CD14-positive monocyte (primary cell): ENCODE data around the gene STH. TPM values are rescaled to one million over a fixed set of nuclear protein-coding genes. Genes with fewer than 3 reads are reported as not detected.

Experiments used
- DNase-seq, 3 donors: peaks; one replicate each; pipeline ENCODE4 v3.0.0-alpha.2; 2011 to 2022
- H2AFZ ChIP-seq: 2 replicates; pipeline ENCODE4 v1.6.0; 2012; ENCODE audit warnings: mild to moderate bottlenecking, low read depth, low read length, inconsistent platforms; ENCODE audit not compliant: insufficient read depth, poor library complexity, severe bottlenecking
- H3K27ac ChIP-seq, 2 donors: 1 replicate in 1 of 2; 2 replicates in 1 of 2; pipeline ENCODE4 v1.5.1; 2012 to 2013; ENCODE audit warnings: low read length in 2 of 2, control low read depth in 1 of 2, inconsistent platforms in 1 of 2, low read depth in 1 of 2, mild to moderate bottlenecking in 1 of 2
- H3K27me3 ChIP-seq, 2 donors: one replicate each; pipeline versions ENCODE4 v1.6.0 to v1.6.1; 2011 to 2013; ENCODE audit warnings: low read length in 2 of 2; ENCODE audit not compliant: control insufficient read depth in 2 of 2, insufficient read depth in 2 of 2
- H3K36me3 ChIP-seq, 2 donors: replicated peaks in 1 of 2; 1 replicate in 1 of 2; 2 replicates in 1 of 2; pipeline versions ENCODE4 v1.5.1 to v1.6.1; 2012 to 2013; ENCODE audit warnings: low read length in 2 of 2, control low read depth in 1 of 2, inconsistent platforms in 1 of 2, mild to moderate bottlenecking in 1 of 2; ENCODE audit not compliant: insufficient read depth in 2 of 2, control insufficient read depth in 1 of 2
- H3K4me1 ChIP-seq, 2 donors: 1 replicate in 1 of 2; 2 replicates in 1 of 2; pipeline versions ENCODE4 v1.5.1 to v1.6.1; 2012 to 2013; ENCODE audit warnings: low read length in 2 of 2, control low read depth in 1 of 2, inconsistent platforms in 1 of 2, mild to moderate bottlenecking in 1 of 2, moderate library complexity in 1 of 2; ENCODE audit not compliant: insufficient read depth in 2 of 2, control insufficient read depth in 1 of 2
- H3K4me2 ChIP-seq: replicated peaks from 2 replicates; pipeline ENCODE3; 2012; ENCODE audit warnings: low read length, moderate library complexity, mild to moderate bottlenecking; ENCODE audit not compliant: poor library complexity, severe bottlenecking; ENCODE audit errors: extremely low read depth
- H3K4me3 ChIP-seq, 3 experiments: fragments of 200-600 bp in 1 of 3; sonication (generic) in 1 of 3; replicated peaks in 1 of 3; 1 replicate in 2 of 3; 2 replicates in 1 of 3; pipeline ENCODE4 v1.5.1; 2011 to 2013; ENCODE audit warnings: low read length in 3 of 3, mild to moderate bottlenecking in 3 of 3, control low read depth in 2 of 3, low read depth in 2 of 3, inconsistent platforms in 1 of 3, moderate library complexity in 1 of 3
- H3K79me2 ChIP-seq: 2 replicates; pipeline ENCODE4 v1.6.0; 2012; ENCODE audit warnings: mild to moderate bottlenecking, control low read depth, inconsistent platforms, low read length, moderate library complexity; ENCODE audit not compliant: insufficient read depth
- H3K9ac ChIP-seq: 2 replicates; pipeline ENCODE4 v1.6.0; 2017; ENCODE audit warnings: low read length, mild to moderate bottlenecking; ENCODE audit not compliant: insufficient read depth, poor library complexity, severe bottlenecking
- H3K9me3 ChIP-seq, 2 donors: replicated peaks in 1 of 2; 1 replicate in 1 of 2; 2 replicates in 1 of 2; pipeline versions ENCODE4 v1.5.1 to v1.6.1; 2012 to 2013; ENCODE audit warnings: low read length in 2 of 2, control low read depth in 1 of 2; ENCODE audit not compliant: control insufficient read depth in 1 of 2, insufficient read depth in 1 of 2
- H4K20me1 ChIP-seq: 2 replicates; pipeline ENCODE4 v1.6.0; 2012; ENCODE audit warnings: mild to moderate bottlenecking, low read length, control low read depth, moderate library complexity; ENCODE audit not compliant: insufficient read depth
- H3K27ac Mint-ChIP-seq, 7 donors: one replicate each; pipeline ENCODE4 v1.8.0; 2020; ENCODE audit warnings: mild to moderate bottlenecking in 7 of 7, mixed read lengths in 7 of 7, moderate library complexity in 6 of 7, inconsistent platforms in 2 of 7
- H3K27me3 Mint-ChIP-seq, 3 donors: one replicate each; pipeline ENCODE4 v1.8.0; 2021 to 2022; ENCODE audit warnings: low read depth in 3 of 3, mild to moderate bottlenecking in 3 of 3, mixed read lengths in 3 of 3, moderate library complexity in 3 of 3, inconsistent platforms in 1 of 3
- H3K36me3 Mint-ChIP-seq, 2 donors: one replicate each; pipeline ENCODE4 v1.8.0; 2020; ENCODE audit warnings: mixed read lengths in 2 of 2, inconsistent platforms in 1 of 2, mild to moderate bottlenecking in 1 of 2
- H3K4me1 Mint-ChIP-seq: one replicate; pipeline ENCODE4 v1.8.0; 2020; ENCODE audit warnings: mild to moderate bottlenecking, mixed read lengths
- H3K4me3 Mint-ChIP-seq, 2 donors: one replicate each; pipeline ENCODE4 v1.8.0; 2020; ENCODE audit warnings: mild to moderate bottlenecking in 2 of 2, mixed read lengths in 2 of 2, moderate library complexity in 1 of 2
- H3K9me3 Mint-ChIP-seq, 7 donors: one replicate each; pipeline ENCODE4 v1.8.0; 2020 to 2022; ENCODE audit warnings: mixed read lengths in 7 of 7, mild to moderate bottlenecking in 6 of 7, moderate library complexity in 6 of 7, inconsistent platforms in 2 of 7
- WGBS: methylation state at CpG from one replicate; pipeline ENCODE4 v1.1.5; 2013; ENCODE audit warnings: missing lambda C conversion rate; ENCODE audit not compliant: insufficient coverage; 5-methylcytosine and 5-hydroxymethylcytosine counted together
- intact Hi-C, 2 donors: fragments of 100-400 bp; cut with micrococcal nuclease; formaldehyde crosslinking; loops; one replicate each; pipeline versions ENCODE4 v1.15.0 to v1.15.1; 2023
- polyA plus RNA-seq, 3 donors: library from polyadenylated mRNA; depleted of rRNA in 1 of 3; unstranded in 2 of 3; stranded (reverse) in 1 of 3; fragments of 300-500 nt in 2 of 3; fragments of >200 nt in 1 of 3; fragmentation: Illumina TruSeq in 2 of 3; gene quantifications; 1 replicate in 2 of 3; 2 replicates in 1 of 3; pipeline ENCODE4 v1.2.3, GENCODE V29; 2012 to 2021
- TF ChIP-seq, protein P1 (sequence below): fragments of 200-600 bp; IDR thresholded peaks from one replicate; pipeline ENCODE4 v1.8.0; 2022; ENCODE audit warnings: antibody characterized with exemption, mild to moderate bottlenecking

The STH gene
- polyA plus RNA-seq, 3 donors = not detected

DNA sequence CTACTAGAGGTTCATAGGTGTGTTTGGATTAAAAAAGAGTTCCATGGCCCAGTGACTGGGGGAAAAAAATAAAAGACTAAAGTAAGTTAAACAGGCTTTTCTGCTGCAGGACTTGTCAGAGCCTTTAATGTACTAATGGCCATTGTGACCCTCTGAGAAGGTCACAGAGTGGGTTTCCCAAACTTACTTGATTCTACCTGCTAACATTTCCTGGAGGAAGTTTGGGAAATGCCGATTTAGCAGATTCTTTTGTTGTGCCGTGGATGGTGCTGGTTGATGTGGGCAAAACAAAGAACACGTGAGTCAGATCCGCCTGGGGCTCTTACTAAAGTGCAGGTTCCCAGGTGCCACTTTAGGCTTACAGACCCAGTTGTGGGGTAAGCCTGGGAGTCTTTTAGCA, 13.6 kb upstream of the STH start:
- Mint-ChIP-seq H3K27ac (no peak overlapping the region), H3K27me3 (peaks cover 2 to 8% (median 2%) of the 10 kb centered on the region in 3 donors), H3K4me3 (no peak overlapping the region), H3K4me1 (no peaks in the 10 kb centered on the region), H3K36me3 (no peaks in the 10 kb centered on the region), H3K9me3 (peaks cover 0 to 2% (median 0%) of the 10 kb centered on the region in 7 donors)
- no peak overlapping the region for H3K4me2 ChIP-seq
- H3K27ac ChIP-seq = no peak overlapping the region
- no peaks in the 10 kb centered on the region for H3K27me3 ChIP-seq
- no peak for DNase-seq
- intact Hi-C loops = no loop called here
- H3K9ac ChIP-seq = no peak overlapping the region
- no peaks in the 10 kb centered on the region for H3K36me3 ChIP-seq
- H3K4me3 ChIP-seq = no peak overlapping the region
- WGBS = 80% methylated on average over 3 of the region's 4 CpGs
- H3K79me2 ChIP-seq = no peaks in the 10 kb centered on the region
- H2AFZ ChIP-seq = no peak overlapping the region
- no peaks in the 10 kb centered on the region for H3K9me3 ChIP-seq
- TF ChIP-seq, protein P1, sequence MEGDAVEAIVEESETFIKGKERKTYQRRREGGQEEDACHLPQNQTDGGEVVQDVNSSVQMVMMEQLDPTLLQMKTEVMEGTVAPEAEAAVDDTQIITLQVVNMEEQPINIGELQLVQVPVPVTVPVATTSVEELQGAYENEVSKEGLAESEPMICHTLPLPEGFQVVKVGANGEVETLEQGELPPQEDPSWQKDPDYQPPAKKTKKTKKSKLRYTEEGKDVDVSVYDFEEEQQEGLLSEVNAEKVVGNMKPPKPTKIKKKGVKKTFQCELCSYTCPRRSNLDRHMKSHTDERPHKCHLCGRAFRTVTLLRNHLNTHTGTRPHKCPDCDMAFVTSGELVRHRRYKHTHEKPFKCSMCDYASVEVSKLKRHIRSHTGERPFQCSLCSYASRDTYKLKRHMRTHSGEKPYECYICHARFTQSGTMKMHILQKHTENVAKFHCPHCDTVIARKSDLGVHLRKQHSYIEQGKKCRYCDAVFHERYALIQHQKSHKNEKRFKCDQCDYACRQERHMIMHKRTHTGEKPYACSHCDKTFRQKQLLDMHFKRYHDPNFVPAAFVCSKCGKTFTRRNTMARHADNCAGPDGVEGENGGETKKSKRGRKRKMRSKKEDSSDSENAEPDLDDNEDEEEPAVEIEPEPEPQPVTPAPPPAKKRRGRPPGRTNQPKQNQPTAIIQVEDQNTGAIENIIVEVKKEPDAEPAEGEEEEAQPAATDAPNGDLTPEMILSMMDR = no peak
- no peaks in the 10 kb centered on the region for H4K20me1 ChIP-seq
- no peaks in the 10 kb centered on the region for H3K4me1 ChIP-seq

DNA sequence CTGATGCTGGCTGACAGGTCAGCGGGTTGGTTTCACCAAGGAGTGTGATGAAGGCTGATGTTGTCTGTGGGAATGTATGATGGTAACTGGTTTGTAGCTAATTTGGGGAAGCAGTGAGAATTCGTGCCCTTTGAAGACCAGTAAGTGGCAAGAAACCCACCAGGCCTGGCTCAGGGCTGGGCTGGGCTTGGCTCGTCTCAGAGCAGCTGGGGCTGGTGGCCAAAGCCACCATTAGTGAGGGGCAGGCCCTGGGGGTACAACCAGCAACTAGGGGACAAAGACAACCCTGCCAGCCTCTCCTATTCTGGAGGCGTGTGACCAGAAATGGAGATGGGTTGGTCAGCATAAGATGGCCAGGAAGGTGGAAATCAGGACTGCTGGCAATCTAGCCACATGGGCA, 13.0 kb upstream of the STH start:
- Histone ChIP-seq H2AFZ (no peak overlapping the region), H3K79me2 (no peaks in the 10 kb centered on the region), H3K36me3 (no peaks in the 10 kb centered on the region), H3K4me2 (no peak overlapping the region), H3K27ac (no peak overlapping the region), H3K27me3 (no peaks in the 10 kb centered on the region), H3K4me1 (no peaks in the 10 kb centered on the region), H3K9ac (no peak overlapping the region), H4K20me1 (no peaks in the 10 kb centered on the region), H3K4me3 (no peak overlapping the region), H3K9me3 (no peaks in the 10 kb centered on the region)
- no peaks in the 10 kb centered on the region for H3K4me1 Mint-ChIP-seq
- no peak for DNase-seq
- H3K36me3 Mint-ChIP-seq = no peaks in the 10 kb centered on the region
- TF ChIP-seq, protein P1 = no peak
- no peak overlapping the region for H3K27ac Mint-ChIP-seq
- intact Hi-C loops = no loop called here
- peaks cover 2 to 8% (median 2%) of the 10 kb centered on the region in 3 donors for H3K27me3 Mint-ChIP-seq
- WGBS = 86% methylated on average over 4 of the region's 4 CpGs
- no peak overlapping the region for H3K4me3 Mint-ChIP-seq
- H3K9me3 Mint-ChIP-seq = peaks cover 0 to 2% (median 0%) of the 10 kb centered on the region in 7 donors
